GM21619 (cell line): ENCODE measurements around the gene SUN1.
"Not testable (repeated sequence)": the region's sequence is repeated elsewhere in the genome, so short reads cannot be mapped to it uniquely, and the experiment has no call there.

Source experiments
- ATAC-seq: cut with Tn5 transposase; IDR thresholded peaks from one replicate; pipeline ENCODE4 v1.9.1; 2021; ENCODE audit not compliant: unreplicated experiment

Gene SUN1

GRCh38 chr7:855686-856369 is 23.6 kb downstream of the SUN1 start:
- ATAC-seq, result no peak

DNA sequence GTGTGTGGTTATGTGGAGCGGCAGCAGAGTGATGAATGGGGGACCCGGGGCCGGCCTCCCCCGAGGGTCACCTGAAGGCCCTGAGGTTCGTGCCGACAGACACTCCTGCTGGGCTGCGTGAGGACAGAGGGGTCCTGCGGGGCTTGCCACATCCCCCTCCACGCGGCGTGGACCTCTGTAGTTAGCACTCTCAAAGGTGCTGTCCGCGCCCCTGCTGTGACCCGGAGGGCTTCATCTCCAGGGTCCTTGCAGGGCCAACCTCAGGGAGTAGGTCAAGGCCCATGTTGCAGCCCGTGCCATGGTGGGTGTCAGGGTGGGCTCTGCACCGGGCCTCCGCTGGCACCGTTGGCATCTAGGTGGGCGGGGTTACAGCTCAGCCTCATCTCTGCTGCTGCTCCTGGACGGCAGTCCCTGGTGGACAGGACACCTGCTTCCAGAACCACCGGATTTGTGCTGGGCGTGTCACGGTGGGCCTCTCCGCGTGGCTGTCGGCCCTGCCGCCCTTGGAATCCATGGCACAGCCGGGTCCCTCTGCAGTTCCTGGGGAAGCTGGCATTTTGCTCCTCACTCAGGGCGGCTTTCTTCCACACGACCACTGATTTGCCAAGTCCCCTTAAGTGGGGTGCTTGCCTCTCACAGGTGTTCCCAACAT is 24.3 kb downstream of the SUN1 start:
- no peak for ATAC-seq

DNA sequence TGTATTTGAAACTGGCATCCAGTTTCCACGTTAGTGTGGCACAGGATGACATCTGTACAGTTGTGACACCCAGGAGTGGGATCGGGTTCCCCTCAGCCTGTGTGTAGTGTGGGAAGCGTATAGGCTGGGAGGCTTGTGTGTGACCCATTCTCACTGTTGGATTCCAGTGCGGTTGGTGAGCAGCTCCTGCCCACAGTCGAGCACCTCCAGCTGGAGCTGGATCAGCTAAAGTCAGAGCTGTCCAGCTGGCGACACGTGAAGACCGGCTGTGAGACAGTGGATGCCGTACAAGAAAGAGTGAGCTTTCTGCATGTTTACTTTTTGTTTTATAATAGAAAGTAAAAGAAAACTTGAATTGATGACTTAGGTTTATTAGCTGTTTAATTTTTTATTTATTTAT is 25.4 kb downstream of the SUN1 start:
- no peak for ATAC-seq

DNA sequence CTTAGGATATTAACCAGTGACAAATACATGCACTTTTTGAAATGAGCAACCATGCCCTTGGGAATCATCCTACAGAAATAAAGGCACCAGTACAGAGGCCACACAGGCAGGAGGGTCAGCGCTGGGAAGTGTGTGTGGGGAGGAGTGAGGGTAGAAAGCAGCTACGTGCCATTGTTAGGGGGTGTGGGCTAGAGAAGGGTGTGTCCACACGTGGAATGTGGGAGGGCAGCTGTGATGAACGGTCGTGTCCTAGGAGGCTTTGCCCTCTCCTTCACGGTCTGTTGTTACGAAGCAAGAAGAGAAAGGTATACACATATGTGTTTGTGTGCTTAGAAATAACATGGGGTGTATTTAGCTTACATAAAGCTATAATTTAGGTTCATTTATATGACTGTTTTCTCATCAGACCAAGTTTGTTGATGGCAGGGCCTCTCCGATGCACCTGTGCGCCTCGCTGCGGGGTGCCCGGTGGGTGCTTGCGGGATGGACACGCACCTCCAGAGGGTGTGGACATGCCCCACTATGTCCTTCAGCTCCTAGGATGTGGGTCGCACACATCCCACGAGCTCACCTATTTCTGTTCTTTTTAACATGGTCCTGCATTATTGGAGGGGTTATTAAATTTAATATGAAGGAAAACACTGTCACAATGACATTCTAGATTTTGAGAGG is 27.2 kb downstream of the SUN1 start:
- no peak for ATAC-seq

DNA sequence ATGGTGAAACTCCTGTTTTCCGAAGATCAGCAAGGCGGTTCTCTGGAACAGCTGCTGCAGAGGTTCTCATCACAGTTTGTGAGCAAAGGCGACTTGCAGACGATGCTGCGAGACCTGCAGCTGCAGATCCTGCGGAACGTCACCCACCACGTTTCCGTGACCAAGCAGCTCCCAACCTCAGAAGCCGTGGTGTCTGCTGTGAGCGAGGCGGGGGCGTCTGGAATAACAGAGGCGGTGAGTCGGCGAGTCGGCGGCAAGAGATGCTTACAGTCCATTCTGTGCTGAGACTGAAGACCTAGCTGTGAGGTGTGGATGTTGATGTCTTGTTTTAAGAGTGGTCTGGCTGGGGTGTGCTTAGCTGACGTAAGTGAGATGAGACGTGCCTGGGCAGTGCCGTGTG is 27.9 kb downstream of the SUN1 start:
- ATAC-seq, result no peak

DNA sequence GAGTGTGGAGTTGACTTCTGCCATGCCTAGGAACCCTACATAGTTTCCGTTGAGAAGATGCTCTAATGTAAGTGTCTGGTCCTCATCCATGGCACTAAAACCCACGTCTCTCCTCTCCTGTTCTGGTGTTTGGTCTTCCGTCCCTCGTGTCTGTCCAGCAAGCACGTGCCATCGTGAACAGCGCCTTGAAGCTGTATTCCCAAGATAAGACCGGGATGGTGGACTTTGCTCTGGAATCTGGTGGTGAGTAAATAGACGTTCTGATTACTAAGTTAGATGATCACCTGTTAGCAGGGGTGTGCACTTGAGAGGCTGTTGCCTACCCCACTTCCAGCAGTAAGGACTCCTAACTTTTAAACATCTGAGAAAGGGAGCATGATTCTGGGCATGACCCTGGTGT is 28.9 kb downstream of the SUN1 start:
- ATAC-seq, result no peak

DNA sequence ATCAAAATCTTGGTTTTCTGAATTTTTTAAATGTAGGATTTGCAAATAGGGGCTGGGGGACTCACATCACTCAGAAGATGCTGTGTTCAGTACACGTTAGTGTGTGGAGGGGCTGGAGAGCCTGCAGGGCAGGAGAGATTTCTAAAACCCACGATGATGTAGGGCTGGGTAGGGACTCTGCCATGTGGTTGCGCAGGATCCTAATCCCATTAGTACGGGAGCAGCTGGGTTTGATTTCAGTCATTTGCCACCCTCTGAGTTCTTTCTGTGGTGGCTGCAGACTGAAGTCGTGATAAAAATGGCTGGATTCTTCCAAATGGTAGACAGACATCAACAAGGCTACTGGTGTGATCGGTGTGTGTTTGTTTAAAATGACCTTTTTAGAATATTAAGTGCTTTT is 29.9 kb downstream of the SUN1 start:
- ATAC-seq, result no peak

- ATAC-seq, result no peak
These were observed 30.8 kb downstream of the SUN1 start for GRCh38 chr7:863106-863505.

DNA sequence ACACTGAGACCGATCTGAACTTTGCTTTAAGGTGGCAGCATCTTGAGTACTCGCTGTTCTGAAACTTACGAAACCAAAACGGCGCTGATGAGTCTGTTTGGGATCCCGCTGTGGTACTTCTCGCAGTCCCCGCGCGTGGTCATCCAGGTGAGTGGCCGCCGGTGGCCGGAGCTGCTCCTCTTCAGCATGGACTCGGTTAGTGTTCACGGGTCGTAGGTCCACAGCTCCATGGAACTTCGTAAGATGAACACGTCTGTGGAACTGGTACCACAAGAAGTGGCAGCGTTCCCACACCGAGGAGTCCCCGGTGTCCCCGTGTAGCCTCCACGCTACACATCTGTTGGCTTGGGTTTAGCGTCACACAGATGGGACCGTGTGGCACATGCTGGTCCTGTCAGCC is 33.6 kb downstream of the SUN1 start:
- ATAC-seq, result no peak

DNA sequence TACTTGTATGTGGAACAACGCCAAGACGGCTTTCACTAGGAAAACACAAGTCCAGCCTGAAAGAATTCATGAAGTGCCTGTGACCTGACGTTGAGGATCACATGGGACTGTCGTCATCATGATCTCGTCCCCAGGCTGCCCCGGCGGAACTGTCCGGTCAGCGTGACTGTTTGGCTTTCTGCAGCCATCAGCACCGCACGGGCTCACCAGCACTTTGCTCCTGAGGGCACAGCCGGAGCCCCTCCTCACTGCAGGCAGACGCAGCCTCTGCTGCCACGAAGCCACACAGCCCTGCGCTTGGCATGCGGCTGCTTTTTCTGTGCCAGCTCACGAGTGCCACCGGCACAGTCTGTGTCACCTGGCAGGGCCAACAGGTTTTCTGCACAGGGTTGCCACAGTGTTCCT is 34.7 kb downstream of the SUN1 start:
- no peak for ATAC-seq

DNA sequence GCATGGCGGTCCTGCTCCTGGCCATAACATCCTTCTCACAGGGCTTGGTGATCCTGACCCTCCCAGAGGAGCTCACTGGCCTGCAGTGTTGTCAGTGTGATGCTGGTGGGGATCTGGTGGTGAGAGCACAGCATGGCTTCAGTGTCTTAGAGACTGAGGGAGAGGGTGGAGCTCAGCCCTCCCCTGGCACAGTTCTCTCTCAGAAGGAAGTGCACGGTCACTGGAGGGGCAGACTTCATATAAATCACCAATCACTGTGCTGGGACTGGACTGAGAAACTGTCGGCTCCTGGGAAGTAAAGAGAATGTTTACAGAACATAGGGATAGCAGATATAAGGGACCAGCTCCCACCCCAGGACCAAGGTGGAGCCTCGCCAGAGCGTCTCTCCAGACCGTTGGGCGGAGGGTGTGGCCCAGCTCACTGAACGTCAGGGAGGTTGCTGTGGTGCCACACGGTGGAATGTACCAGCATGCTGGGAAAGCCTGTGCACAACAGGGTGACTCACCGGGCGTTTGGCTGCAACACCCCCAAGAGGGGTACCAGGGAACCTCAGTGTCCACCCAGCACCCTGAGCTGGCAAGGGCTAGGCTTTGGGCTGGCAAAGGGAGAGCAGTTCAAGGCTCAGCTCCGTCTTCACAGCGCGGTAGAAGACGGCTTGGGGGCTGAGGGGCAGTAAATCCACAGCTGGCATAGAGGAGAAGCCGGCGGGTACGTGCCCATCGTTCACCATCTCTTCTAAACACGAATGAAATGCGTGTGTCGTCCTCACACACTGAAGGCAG is 35.3 kb downstream of the SUN1 start:
- ATAC-seq, result no peak

GRCh38 chr7:868189-868486 is 35.9 kb downstream of the SUN1 start:
- ATAC-seq, result no peak

- no peak for ATAC-seq
These were observed 37.1 kb downstream of the SUN1 start for GRCh38 chr7:869348-869747.

GRCh38 chr7:871900-872537 is 39.7 kb downstream of the SUN1 start:
- ATAC-seq, result no peak

DNA sequence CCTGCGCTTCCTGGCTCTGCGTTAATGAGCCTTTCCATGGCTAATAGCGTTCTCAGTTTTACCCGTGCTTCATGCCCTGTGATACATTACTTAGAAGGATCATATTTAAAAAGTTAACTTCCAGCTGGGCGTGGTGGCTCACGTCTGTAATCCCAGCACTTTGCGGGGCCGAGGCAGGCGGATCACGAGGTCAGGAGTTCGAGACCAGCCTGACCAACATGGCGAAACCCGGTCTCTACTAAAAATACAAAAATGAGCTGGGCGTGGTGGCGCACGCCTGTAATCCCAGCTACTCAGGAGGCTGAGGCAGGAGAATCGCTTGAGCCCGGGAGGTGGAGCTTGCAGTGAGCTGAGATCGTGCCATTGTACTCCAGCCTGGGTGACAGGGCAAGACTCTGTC is 40.4 kb downstream of the SUN1 start:
- not testable (repeated sequence) for ATAC-seq

- ATAC-seq, result no peak
These were observed 41.2 kb downstream of the SUN1 start for GRCh38 chr7:873367-874002.

DNA sequence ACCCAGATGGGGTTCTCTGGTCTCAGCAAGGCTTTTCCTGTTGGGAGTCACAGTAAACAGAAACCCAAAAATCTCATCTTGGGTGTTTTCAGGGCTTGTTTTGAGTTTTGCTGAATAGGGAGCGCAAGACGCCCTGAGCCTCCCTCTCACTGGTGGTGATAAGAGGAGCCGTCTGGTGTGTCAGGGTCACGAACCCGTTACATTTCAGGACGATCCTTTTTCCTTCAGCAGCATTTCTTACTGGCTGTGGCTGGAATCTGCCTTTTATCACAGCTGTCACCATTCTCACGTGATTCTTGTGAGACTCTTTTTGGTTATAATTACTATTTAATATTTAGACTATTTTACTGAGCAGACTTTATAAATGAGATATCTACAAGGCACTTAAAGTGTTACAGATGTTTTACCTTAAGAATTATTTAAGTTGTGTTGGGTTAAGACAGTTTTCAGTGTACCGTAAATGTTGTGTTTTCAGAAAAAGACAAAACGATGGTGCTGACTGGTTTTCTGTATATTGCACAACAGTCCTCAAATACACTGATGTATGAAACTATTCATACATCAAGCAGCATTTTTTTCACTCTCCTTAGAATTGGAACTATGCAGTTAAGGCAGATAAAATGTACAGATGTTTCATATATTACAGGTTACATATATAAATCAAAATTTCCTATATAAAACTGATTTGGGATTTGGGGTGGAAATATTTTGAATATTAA is 41.9 kb downstream of the SUN1 start:
- ATAC-seq, result no peak

- no peak for ATAC-seq
These were observed 42.8 kb downstream of the SUN1 start for GRCh38 chr7:875051-875450.

DNA sequence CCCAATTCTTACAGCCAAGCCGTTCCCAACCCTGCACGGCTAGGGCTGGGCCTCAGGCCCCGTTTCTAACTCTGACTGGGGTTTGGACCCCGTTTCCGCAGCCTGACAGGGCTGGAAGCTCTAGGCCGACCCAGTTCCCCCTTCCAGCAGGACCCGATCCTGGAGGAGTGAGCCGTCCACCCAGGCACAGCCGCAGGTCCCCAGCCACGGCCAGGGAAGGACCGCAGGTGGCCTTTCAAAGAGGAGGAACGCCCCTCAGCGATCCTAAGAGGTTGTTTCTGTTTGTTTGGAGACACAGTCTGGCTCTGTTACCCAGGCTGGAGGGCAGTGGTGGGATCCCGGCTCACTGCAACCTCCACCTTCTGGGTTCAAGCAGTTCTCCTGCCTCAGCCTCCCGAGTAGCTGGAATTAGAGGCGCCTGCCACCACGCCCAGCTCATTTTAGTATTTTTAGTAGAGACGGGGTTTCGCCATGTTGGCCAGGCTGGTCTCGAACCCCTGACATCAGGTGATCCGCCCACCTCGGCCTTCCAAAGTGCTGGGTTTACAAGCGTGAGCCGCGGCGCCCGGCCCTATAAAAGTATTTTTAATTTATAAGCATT is 43.3 kb downstream of the SUN1 start:
- no peak for ATAC-seq
